ENCODE measurements around the gene RNF103.
"Not testable (repeated sequence)": the region's sequence is repeated elsewhere in the genome, so short reads cannot be mapped to it uniquely, and the experiment has no call there.

The RNF103 gene, protein sequence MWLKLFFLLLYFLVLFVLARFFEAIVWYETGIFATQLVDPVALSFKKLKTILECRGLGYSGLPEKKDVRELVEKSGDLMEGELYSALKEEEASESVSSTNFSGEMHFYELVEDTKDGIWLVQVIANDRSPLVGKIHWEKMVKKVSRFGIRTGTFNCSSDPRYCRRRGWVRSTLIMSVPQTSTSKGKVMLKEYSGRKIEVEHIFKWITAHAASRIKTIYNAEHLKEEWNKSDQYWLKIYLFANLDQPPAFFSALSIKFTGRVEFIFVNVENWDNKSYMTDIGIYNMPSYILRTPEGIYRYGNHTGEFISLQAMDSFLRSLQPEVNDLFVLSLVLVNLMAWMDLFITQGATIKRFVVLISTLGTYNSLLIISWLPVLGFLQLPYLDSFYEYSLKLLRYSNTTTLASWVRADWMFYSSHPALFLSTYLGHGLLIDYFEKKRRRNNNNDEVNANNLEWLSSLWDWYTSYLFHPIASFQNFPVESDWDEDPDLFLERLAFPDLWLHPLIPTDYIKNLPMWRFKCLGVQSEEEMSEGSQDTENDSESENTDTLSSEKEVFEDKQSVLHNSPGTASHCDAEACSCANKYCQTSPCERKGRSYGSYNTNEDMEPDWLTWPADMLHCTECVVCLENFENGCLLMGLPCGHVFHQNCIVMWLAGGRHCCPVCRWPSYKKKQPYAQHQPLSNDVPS

DNA sequence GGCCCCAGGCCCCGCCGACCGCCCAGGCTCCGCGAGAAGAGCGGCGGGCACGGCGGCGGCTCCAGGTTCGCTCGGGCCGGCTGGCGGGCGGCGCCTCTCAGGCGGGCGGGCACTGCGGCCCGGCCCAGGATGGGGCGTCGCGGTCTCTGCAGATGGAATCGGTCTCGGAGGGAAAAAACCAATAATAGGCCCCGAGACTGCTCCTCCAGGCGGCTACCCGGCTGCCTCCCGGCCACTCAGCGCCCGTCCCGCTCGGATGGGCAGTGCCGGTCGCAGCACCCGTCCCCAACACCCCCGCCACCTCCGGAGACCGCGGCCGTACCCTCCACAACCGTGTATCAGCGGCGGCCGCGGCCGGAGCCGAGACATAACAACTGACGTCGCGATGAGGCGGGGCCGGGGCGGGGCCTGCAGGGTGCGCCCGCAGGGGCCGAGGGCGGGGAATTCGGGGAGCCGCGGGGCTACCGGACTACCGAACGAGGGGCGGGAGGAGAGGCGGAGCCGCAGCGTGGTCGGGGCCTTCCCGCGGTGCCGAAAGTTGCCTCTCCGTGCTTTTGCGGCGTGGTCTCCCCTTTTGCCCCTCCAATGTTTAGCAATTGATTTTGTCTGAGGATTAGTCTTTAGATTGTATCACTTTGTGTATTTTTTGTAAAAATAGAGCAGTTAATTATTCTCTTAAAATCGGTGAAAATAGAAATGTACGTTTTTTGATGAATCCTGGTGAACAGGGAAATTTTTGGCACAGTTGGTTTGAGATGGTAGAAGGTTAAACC is at the start of gene RNF103:
RNF103 (minus strand) TSS at position 372 of the 773 bp plus-strand sequence. CDS start 979 bp downstream, outside the sequence.
- DNase-seq (ENCODE audit: low read depth), result peak; percentile 91

DNA sequence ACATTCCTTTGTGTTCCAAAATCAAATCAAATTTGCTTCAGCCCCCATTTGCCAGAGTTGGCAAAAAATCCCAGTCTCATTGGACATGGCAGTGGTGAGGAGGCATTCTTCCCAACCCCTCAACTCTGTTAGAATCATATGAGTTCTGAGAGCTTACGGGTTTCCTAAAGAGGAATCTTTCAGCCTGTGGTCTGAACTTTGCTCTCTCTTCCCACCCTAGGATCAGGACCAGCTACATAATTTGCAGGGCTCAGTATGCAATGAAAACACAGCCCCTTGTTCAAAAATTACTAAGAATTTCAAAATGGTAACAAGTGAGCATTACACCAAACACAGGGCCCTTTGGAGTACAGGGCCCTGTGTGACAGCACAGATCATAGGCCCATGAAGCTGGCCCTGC is 49.3 kb upstream of the RNF103 start:
- DNase-seq (ENCODE audit: low read depth), result no peak

GRCh38 chr2:86672027-86672545 is 48.4 kb upstream of the RNF103 start:
- no peak for DNase-seq (ENCODE audit: low read depth)

- DNase-seq (ENCODE audit: low read depth), result peak; percentile 79
Measured at GRCh38 chr2:86671337-86671981, 47.8 kb upstream of the RNF103 start.

- DNase-seq (ENCODE audit: low read depth), result not testable (repeated sequence)
Measured at GRCh38 chr2:86669323-86669722, 45.7 kb upstream of the RNF103 start.

DNA sequence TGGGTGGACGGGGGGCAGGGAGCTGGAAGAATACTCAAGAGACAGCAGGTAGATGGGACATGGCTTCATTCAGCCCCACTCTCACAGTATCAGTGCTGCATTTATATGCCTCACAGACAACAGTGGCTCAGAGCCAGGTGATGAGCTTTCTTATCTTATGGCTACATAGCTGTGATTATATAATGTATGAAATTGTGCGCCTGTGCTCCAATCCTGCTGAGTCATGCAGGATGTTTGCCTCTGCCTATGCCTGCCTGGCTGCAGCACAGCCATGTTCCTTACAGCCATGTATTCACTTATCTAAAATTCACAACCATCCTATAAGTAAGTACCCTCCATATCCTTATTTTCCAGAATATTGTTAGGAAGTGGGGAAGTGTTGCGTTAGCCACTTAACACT is 37.7 kb upstream of the RNF103 start:
- DNase-seq (ENCODE audit: low read depth), result peak; percentile 56

GRCh38 chr2:86650188-86650587 is 26.5 kb upstream of the RNF103 start:
- no peak for DNase-seq (ENCODE audit: low read depth)

GRCh38 chr2:86649119-86649947 is 25.7 kb upstream of the RNF103 start:
- no peak for DNase-seq (ENCODE audit: low read depth)

DNA sequence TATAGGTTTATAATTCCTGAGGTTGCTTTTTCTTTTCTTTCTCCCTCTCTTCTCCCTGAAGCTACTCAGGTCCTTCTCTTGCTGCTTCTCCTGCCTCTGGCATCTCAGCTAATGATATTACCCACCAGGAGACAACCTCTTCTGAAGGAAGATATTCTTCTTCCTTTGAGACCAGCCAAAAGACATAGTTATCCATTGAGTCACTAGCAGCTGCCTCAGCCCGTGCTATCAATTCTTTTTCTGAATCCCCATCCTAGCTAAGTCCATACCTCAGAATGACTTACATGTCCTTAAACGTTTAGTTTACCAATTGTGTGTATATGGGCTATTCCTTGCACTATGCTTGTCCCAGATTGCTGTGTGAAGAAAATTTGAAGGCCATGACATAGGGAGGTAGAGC is 25.0 kb upstream of the RNF103 start:
- peak; percentile 41 for DNase-seq (ENCODE audit: low read depth)

DNA sequence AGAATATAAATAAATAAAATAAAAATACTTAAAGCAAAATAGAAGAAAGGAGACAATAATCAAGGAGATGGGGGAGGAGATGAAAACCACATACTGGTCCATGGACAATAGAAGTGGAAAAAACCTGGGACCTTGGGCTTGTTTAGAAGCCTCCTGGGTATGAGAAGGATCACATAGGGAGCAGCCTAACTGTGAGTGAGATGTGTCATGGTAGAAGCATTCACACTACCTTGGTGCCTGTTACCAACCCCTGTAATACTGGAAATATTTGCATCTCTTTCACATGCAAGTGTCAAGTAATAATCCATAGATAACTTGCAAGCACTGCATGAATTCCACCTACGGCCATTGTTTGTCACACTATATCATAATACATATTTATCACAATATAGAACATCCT is 23.2 kb upstream of the RNF103 start:
- no peak for DNase-seq (ENCODE audit: low read depth)

- no peak for DNase-seq (ENCODE audit: low read depth)
Measured at GRCh38 chr2:86646329-86646728, 22.7 kb upstream of the RNF103 start.

DNA sequence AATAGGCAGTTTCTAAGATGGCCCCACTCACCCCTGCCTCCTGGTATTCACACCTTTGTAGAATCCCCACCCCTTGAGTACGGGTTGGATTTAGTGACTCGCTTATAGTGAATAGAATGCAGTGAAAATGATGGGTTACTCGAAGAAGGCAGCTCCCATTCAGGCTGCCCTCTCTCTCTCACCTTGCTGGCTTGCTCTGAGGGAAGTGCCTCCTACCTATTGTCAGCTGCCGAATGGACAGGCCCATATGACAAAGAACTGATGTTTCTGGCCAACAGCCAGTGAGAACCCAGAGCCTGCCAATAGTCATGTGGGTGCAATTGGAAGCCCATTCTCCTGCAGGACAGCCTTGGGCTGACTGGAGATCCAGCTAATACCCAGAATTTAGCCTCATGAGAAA is 22.1 kb upstream of the RNF103 start:
- DNase-seq (ENCODE audit: low read depth), result no peak

DNA sequence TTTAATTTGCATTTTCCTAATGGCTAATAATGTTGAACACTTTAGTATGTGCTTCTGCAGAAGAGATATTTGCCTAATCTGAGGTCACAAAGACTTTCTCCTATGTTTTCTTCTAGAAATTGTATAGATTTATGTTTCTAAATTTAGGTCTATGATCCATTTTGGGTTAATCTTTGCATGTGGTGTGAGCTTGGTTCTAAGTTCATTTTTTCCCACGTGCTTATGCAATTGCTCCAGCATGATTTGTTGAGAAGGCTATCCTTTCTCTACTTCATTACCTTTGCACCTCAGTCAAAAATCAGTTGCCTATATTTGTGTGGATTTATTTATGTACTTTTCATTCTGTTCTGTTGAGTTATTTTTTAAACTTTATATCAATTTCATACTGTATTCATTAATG is 15.0 kb upstream of the RNF103 start:
- DNase-seq (ENCODE audit: low read depth), result no peak

GRCh38 chr2:86636842-86637241 is 13.2 kb upstream of the RNF103 start:
- DNase-seq (ENCODE audit: low read depth), result no peak

- no peak for DNase-seq (ENCODE audit: low read depth)
Measured at GRCh38 chr2:86634352-86634751, 10.7 kb upstream of the RNF103 start.

DNA sequence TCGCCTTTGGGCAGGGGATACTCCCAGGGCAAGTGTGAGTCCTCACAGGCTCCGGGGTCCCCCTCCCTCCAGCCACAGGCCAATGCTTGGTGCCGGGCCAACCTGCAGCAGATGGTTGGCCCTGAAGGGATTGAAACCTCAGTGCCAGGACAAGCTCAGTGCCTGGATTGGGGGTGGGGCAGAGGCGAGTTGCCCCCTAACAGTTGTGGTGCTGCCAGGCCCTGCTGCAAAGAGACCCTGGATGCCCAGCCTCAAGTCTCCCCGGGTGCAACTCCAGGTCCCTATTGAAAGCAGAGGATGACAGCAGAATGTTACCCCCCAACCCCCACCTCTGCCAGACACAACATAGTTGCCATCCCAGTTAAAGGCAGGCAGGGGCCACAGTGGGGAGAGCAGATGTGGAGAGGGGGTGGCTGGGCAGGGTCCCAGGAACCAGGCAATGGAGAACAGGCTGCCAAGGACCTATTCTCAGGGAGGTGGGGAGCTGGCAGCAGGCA is 9.5 kb upstream of the RNF103 start:
- no peak for DNase-seq (ENCODE audit: low read depth)

DNA sequence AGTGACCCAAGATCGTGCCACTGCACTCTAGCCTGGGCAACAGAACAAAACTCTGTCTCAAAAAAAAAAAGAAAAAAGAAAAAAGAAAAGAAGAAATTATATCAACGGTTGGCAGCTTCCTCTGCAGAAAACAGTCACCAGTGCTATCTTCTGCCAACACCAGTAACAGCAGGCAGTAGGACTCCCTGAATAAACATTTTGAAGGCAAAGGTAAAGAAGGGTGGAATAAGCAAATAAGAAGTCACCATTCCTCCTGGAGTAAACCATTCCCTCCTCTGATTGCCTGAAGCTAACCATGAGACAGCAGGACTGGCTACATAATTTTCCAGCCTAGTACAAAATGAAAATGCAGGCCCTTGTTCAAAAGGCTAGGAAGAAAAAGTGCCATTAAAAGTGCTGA is 9.0 kb upstream of the RNF103 start:
- no peak for DNase-seq (ENCODE audit: low read depth)

DNA sequence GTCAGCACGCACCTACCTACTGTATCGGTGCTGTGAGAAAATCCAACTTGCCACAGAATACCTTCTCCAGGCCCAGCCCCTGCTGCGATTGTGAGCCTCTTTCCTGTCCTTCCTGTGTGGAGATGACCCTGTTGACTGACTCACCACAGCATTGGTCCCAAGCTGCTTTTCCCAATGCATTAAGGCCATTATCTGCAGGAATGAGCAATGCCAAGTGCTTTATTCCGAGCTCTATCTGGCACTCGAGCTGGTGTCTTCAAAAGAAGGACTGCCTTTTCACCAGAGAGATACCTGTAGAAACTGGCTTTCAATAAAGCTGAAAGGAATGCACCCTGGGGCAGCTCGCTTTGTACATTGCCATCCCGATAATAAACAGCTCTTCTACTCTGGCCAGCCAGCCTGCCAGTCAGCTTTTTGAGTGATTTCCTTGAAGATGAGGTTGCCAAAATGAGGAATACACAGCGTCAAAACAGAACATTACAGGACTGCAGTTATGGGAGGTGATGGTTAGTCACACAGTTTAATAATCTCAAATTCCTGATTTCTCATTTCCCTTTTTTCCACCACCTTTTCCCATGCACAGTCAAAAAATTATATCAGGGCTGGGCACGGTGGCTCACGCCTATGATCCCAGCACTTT is 8.3 kb upstream of the RNF103 start:
- DNase-seq (ENCODE audit: low read depth), result no peak

GRCh38 chr2:86628091-86628522 is 4.4 kb upstream of the RNF103 start:
- DNase-seq (ENCODE audit: low read depth), result peak; percentile 4

DNA sequence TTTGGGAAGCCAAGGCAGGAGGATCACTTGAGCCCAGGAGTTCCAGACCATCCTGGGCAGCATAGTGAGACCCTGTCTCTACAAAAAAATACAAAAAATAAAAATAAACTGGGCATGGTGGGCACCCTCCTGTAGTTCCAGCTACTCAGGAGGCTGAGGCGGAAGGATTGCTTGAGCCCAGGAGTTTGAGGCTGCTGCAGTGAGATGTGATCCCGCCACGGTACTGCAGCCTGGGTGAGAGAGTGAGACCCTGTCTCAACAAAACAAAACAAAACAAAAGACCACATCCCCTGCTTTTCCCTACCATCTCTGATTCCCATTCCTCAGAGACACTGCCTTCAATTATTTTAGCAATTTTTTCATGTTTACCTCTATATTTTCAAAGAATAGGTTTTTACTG is 3.9 kb upstream of the RNF103 start:
- DNase-seq (ENCODE audit: low read depth), result no peak

All from iris pigment epithelial cell (primary cell).